DOHH2 (cell line): Measurements from ENCODE around the gene DHX32.

Experiments used
- EZH2phosphoT487 ChIP-seq: fragments of 200-600 bp; sonication (generic); IDR thresholded peaks from 2 replicates; pipeline ENCODE4 v1.6.1; 2017; ENCODE audit warnings: borderline replicate concordance, mild to moderate bottlenecking, antibody characterized with exemption, low read length, moderate library complexity, mixed read lengths
- TF ChIP-seq, protein P1 (sequence below): fragments of 200-600 bp; sonication (generic); IDR thresholded peaks from one replicate; pipeline ENCODE4 v1.5.1; 2014; ENCODE audit warnings: antibody characterized with exemption, mild to moderate bottlenecking, low read depth, low read length; ENCODE audit not compliant: poor library complexity, severe bottlenecking

DNA sequence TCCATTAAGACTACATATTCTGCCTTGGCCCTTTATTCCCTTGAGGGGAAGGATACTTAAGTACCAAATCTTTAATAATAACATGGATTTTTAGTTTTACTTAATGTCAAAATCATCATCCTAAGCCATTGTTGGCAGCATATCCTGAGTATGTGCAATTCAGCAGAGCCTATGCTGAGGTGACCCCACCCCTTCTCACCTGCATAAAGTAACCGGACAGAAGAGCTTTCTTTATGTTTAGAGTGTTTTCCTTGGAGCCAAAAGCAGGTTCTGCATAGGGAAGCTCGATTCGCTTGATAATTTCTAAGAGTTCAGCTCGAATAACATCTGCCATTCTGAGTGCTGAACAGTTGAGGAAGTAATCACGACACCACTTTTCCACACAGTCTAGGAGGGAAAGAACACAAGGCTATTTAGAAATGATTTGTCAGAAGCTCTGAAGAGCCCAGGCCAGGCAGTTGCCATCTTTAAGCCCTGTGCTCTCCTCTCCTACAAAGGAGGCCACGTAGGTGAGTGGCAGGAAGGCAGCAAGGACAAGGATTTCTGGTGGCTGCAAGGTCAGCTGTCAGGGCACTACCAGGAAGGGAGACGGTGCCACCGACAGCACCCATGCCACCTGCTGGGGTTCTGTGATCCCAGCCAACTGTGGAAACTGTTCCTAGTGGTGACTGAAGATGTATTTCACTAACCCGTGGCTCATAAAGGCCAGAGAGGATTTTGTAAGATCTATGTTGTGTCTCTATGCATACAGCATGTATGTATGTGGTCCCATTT is 42.1 kb downstream of the DHX32 start:
- TF ChIP-seq, protein P1, sequence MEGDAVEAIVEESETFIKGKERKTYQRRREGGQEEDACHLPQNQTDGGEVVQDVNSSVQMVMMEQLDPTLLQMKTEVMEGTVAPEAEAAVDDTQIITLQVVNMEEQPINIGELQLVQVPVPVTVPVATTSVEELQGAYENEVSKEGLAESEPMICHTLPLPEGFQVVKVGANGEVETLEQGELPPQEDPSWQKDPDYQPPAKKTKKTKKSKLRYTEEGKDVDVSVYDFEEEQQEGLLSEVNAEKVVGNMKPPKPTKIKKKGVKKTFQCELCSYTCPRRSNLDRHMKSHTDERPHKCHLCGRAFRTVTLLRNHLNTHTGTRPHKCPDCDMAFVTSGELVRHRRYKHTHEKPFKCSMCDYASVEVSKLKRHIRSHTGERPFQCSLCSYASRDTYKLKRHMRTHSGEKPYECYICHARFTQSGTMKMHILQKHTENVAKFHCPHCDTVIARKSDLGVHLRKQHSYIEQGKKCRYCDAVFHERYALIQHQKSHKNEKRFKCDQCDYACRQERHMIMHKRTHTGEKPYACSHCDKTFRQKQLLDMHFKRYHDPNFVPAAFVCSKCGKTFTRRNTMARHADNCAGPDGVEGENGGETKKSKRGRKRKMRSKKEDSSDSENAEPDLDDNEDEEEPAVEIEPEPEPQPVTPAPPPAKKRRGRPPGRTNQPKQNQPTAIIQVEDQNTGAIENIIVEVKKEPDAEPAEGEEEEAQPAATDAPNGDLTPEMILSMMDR, result no peak
- no peak for TF ChIP-seq EZH2phosphoT487
